NB4 (cell line): ENCODE data around the gene HDAC4.

Experiments
- MYC ChIP-seq: IDR thresholded peaks from 2 replicates; pipeline ENCODE4 v1.6.1; 2011; ENCODE audit warnings: low read depth, low read length
- POLR2A ChIP-seq: IDR thresholded peaks from 2 replicates; pipeline ENCODE4 v1.6.1; 2011; ENCODE audit warnings: mild to moderate bottlenecking; ENCODE audit not compliant: insufficient read length; ENCODE audit errors: extremely low read depth
- TF ChIP-seq, protein P1 (sequence below): IDR thresholded peaks from one replicate; pipeline ENCODE4 v1.5.1; 2012; ENCODE audit warnings: low read depth, low read length
- TF ChIP-seq, protein P2 (sequence below): IDR thresholded peaks from 2 replicates; pipeline ENCODE4 v1.6.1; 2011; ENCODE audit warnings: low read depth, low read length

DNA sequence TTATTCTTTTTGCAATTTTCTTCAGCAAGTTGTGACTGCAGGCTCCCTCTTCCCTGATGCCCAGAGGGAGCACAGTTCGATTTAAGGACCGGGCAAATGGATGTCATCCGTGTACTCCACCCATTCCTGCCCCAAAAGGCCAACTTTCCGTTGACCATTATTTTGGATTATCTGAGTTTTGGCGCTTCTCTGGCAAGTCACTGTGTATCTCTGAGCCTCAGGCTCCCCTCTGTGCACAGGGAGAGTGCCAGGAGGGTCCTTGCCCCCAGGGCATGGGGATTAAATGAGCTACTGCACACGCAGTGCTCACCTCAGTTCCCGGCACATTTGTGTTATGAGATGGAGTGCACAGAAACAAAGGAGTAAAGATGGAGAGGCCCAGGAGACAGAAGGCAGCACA, 41.4 kb upstream of the HDAC4 start:
- TF ChIP-seq POLR2A = no peak
- TF ChIP-seq, protein P1, sequence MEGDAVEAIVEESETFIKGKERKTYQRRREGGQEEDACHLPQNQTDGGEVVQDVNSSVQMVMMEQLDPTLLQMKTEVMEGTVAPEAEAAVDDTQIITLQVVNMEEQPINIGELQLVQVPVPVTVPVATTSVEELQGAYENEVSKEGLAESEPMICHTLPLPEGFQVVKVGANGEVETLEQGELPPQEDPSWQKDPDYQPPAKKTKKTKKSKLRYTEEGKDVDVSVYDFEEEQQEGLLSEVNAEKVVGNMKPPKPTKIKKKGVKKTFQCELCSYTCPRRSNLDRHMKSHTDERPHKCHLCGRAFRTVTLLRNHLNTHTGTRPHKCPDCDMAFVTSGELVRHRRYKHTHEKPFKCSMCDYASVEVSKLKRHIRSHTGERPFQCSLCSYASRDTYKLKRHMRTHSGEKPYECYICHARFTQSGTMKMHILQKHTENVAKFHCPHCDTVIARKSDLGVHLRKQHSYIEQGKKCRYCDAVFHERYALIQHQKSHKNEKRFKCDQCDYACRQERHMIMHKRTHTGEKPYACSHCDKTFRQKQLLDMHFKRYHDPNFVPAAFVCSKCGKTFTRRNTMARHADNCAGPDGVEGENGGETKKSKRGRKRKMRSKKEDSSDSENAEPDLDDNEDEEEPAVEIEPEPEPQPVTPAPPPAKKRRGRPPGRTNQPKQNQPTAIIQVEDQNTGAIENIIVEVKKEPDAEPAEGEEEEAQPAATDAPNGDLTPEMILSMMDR = no peak
- TF ChIP-seq, protein P2, sequence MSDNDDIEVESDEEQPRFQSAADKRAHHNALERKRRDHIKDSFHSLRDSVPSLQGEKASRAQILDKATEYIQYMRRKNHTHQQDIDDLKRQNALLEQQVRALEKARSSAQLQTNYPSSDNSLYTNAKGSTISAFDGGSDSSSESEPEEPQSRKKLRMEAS = no peak
- TF ChIP-seq MYC = no peak
